Erythroblast (primary cell): Measurements from ENCODE around the gene TYSND1.

Experiments
- GATA1 ChIP-seq: IDR thresholded peaks from 2 replicates; pipeline ENCODE4 v1.6.1; 2011; ENCODE audit warnings: low read depth, mild to moderate bottlenecking, control low read depth, low read length, moderate library complexity
- POLR2A ChIP-seq: IDR thresholded peaks from 2 replicates; pipeline ENCODE4 v1.6.1; 2011; ENCODE audit warnings: mild to moderate bottlenecking, low read length

- TF ChIP-seq POLR2A: no peak
- TF ChIP-seq GATA1: no peak
Measured at GRCh38 chr10:70097459-70097858, 49.0 kb downstream of the TYSND1 start.
